GM12864 (cell line): ENCODE results near the gene CPA4.
A peak's percentile ranks its signal among the peaks of the same experiment; 100 is the strongest.

Experiments used
- DNase-seq: peaks from one replicate; pipeline ENCODE4 v3.0.0-alpha.2; 2011; ENCODE audit warnings: low read depth
- H3K4me3 ChIP-seq: 2 replicates; pipeline ENCODE4 v1.5.1; 2011; ENCODE audit warnings: mild to moderate bottlenecking, low read depth, low read length, control low read depth
- CTCF ChIP-seq: IDR thresholded peaks from 2 replicates; pipeline ENCODE4 v1.5.1; 2011; ENCODE audit warnings: low read depth, mild to moderate bottlenecking, moderate library complexity, low read length, control low read depth, inconsistent platforms; ENCODE audit errors: missing control alignments

Gene CPA4

DNA sequence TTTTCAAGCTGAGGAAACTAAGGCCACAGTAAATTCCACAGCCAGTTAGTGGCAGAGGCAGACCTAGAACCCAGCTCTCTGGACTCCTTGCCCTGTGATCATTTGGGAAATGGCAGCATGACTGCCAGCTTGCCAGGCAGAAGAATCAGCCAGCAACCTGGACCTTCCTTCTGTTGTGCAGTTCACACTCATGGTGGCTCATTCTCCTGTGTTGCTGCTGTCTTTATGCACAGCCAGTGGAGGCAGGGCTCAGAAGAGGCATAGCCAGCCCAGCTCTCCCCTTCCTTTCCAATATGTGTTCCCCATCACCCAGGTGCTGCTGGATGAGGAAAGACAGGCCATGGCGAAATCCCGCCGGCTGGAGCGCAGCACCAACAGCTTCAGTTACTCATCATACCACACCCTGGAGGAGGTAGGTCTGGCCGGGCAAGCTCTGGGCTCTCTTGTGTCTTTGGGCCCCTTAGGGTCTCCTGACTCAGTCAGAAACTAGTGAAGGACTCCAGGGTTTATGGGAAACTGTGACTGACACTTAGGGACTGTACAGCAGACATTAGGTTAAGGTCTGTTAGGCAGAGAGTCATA lies 66.4 kb downstream of the CPA4 start:
- no peak for DNase-seq
- no peak for TF ChIP-seq CTCF
- H3K4me3 ChIP-seq: no peak overlapping the region

DNA sequence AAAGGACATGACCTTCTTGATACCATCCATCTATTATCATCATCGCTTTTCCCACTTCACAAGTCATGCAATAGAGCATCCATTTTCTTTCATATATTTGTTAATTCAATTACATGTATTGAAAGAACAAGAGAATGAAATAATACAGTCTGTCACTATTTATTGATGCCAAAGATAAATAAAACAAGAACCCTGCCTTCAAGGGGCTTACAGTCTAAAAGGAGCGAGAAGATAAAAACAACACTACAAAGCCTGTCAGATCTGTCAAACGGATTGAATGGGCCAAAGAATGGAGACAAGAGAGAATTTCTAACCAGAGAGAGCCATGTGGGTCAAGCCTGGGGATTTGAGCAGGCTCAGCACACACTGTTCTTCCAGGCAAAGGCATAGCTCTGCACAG lies 67.6 kb downstream of the CPA4 start:
- no peak overlapping the region for H3K4me3 ChIP-seq
- no peak for DNase-seq
- no peak for TF ChIP-seq CTCF

- DNase-seq: no peak
- no peak overlapping the region for H3K4me3 ChIP-seq
- TF ChIP-seq CTCF: no peak
Observed at GRCh38 chr7:130361681-130362080, 68.7 kb downstream of the CPA4 start.

DNA sequence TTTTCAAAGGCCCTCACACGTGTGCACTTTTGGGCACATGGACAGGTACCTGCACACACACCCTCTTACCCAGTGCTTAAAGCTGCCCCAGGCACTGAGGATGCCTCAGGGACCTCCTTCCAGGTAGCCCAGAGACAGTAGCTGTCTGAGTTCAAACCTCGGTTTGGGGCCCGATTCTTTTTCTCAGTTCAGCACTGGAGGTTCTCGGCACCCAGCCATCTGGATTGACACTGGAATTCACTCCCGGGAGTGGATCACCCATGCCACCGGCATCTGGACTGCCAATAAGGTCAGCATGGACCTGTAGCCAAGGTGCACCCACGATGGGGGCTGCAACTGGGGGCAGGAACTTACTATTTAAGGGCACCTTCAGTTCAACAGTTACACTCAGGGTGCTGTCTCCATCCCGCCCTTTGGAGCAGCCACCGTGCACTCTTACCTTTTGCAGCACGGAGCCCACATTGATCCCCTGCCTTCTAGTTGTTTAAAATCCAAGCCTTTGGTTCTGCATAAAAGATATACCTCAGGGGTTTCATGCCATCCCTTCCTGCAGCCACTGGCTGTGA lies 69.4 kb downstream of the CPA4 start:
- TF ChIP-seq CTCF: no peak
- no peak overlapping the region for H3K4me3 ChIP-seq
- no peak for DNase-seq

GRCh38 chr7:130363026-130363847 lies 70.3 kb downstream of the CPA4 start:
- no peak overlapping the region for H3K4me3 ChIP-seq
- no peak for TF ChIP-seq CTCF
- DNase-seq: peak; percentile 36

GRCh38 chr7:130364451-130364850 lies 71.5 kb downstream of the CPA4 start:
- no peak overlapping the region for H3K4me3 ChIP-seq
- DNase-seq: no peak
- no peak for TF ChIP-seq CTCF
